Neural crest cell (in vitro differentiated cells): ENCODE results near the gene TEPSIN. TPM values are rescaled to one million over a fixed set of nuclear protein-coding genes. Genes with fewer than 3 reads are reported as not detected.

Source experiments
- DNase-seq: peaks from one replicate; pipeline ENCODE4 v3.0.0; 2021; ENCODE audit warnings: low read depth, mixed read lengths, low spot score
- H3K27ac Mint-ChIP-seq: one replicate; pipeline ENCODE4 v1.8.0; 2021; ENCODE audit warnings: mild to moderate bottlenecking, mixed read lengths; ENCODE audit not compliant: unreplicated experiment
- H3K27me3 Mint-ChIP-seq: 2 replicates; pipeline ENCODE4 v1.8.0; 2021; ENCODE audit warnings: low read depth, mild to moderate bottlenecking, mixed read lengths
- H3K36me3 Mint-ChIP-seq: 2 replicates; pipeline ENCODE4 v1.8.0; 2021; ENCODE audit warnings: low read depth, mild to moderate bottlenecking, mixed read lengths
- H3K4me1 Mint-ChIP-seq: 2 replicates; pipeline ENCODE4 v1.8.0; 2021; ENCODE audit warnings: mixed read lengths
- H3K4me3 Mint-ChIP-seq: one replicate; pipeline ENCODE4 v1.8.0; 2021; ENCODE audit warnings: mild to moderate bottlenecking, mixed read lengths
- H3K9me3 Mint-ChIP-seq: 2 replicates; pipeline ENCODE4 v1.8.0; 2021; ENCODE audit warnings: mixed read lengths
- CTCF ChIP-seq: fragments of 200-600 bp; sonication (generic); conservative IDR thresholded peaks from 2 replicates; pipeline ENCODE4 v1.5.0; 2021; ENCODE audit warnings: antibody characterized with exemption, mild to moderate bottlenecking
- total RNA-seq: library from RNA; stranded (reverse); gene quantifications from 2 replicates; pipeline ENCODE4 v1.2.1, GENCODE V29; 2021

Gene TEPSIN
- total RNA-seq, 1 donor from 2014 or later = 40.4 TPM

GRCh38 chr17:81200201-81200600, 38.7 kb downstream of the TEPSIN start:
- H3K36me3 Mint-ChIP-seq = no peaks in the 10 kb centered on the region

GRCh38 chr17:81199482-81199830, 39.4 kb downstream of the TEPSIN start:
- TF ChIP-seq CTCF = no peak
- DNase-seq = no peak
- H3K9me3 Mint-ChIP-seq = no peaks in the 10 kb centered on the region
- H3K4me1 Mint-ChIP-seq = peaks cover 4% of the 10 kb centered on the region
- H3K36me3 Mint-ChIP-seq = no peaks in the 10 kb centered on the region
- no peak overlapping the region for H3K4me3 Mint-ChIP-seq
- no peaks in the 10 kb centered on the region for H3K27me3 Mint-ChIP-seq
- no peak overlapping the region for H3K27ac Mint-ChIP-seq

More at GRCh38 chr17:81200201-81200600, 38.7 kb downstream of the TEPSIN start:
- Mint-ChIP-seq H3K9me3 (no peaks in the 10 kb centered on the region), H3K27ac (no peak overlapping the region), H3K27me3 (no peaks in the 10 kb centered on the region), H3K4me3 (no peak overlapping the region), H3K4me1 (peaks cover 4% of the 10 kb centered on the region)
- TF ChIP-seq CTCF = no peak
- DNase-seq = no peak

- no peaks in the 10 kb centered on the region for H3K36me3 Mint-ChIP-seq
These were observed 39.9 kb downstream of the TEPSIN start for GRCh38 chr17:81198826-81199481.

GRCh38 chr17:81197831-81198490, 40.9 kb downstream of the TEPSIN start:
- Mint-ChIP-seq H3K27ac (no peak overlapping the region), H3K4me3 (no peak overlapping the region), H3K9me3 (no peaks in the 10 kb centered on the region), H3K27me3 (no peaks in the 10 kb centered on the region), H3K36me3 (no peaks in the 10 kb centered on the region), H3K4me1 (peaks cover 4% of the 10 kb centered on the region)
- TF ChIP-seq CTCF = no peak
- DNase-seq = no peak

More at GRCh38 chr17:81198826-81199481, 39.9 kb downstream of the TEPSIN start:
- no peak overlapping the region for H3K27ac Mint-ChIP-seq
- peaks cover 4% of the 10 kb centered on the region for H3K4me1 Mint-ChIP-seq
- H3K4me3 Mint-ChIP-seq = no peak overlapping the region
- H3K27me3 Mint-ChIP-seq = no peaks in the 10 kb centered on the region
- H3K9me3 Mint-ChIP-seq = no peaks in the 10 kb centered on the region
- no peak for DNase-seq
- no peak for TF ChIP-seq CTCF

- DNase-seq = no peak
- H3K4me1 Mint-ChIP-seq = peaks cover 4% of the 10 kb centered on the region
- H3K36me3 Mint-ChIP-seq = no peaks in the 10 kb centered on the region
- no peak for TF ChIP-seq CTCF
- no peaks in the 10 kb centered on the region for H3K9me3 Mint-ChIP-seq
- H3K27ac Mint-ChIP-seq = no peak overlapping the region
- H3K4me3 Mint-ChIP-seq = no peak overlapping the region
- no peaks in the 10 kb centered on the region for H3K27me3 Mint-ChIP-seq
These were observed 41.5 kb downstream of the TEPSIN start for GRCh38 chr17:81197409-81197795.
